GM19455 (cell line): ENCODE results near the gene DPP10.
"Not testable (repeated sequence)": the region's sequence is repeated elsewhere in the genome, so short reads cannot be mapped to it uniquely, and the experiment has no call there.

ENCODE experiments used
- ATAC-seq: cut with Tn5 transposase; IDR thresholded peaks from one replicate; pipeline ENCODE4 v1.9.1; 2021; ENCODE audit not compliant: unreplicated experiment

The DPP10 gene

GRCh38 chr2:115389898-115390565 is 947.6 kb downstream of the DPP10 start:
- no peak for ATAC-seq

GRCh38 chr2:115396579-115396978 is 954.1 kb downstream of the DPP10 start:
- no peak for ATAC-seq

DNA sequence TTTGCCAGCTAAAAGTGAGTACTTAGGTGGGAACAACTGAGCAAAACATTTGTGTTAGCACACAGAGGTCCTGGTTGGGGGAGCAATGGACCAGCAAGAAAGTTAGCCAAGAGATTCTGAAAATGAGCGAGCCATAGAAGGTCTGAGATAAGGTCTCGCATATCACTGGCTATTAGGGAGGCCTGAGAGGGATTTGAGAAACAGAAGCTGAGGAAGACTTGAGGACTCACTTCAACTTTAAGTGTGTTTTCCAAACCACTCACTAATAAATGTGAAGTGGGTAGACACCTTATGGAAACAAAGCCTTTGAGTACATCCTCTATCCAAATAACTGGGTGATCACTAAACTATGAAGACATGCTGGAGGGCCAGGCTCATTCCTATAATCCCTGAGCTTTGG is 958.5 kb downstream of the DPP10 start:
- no peak for ATAC-seq

DNA sequence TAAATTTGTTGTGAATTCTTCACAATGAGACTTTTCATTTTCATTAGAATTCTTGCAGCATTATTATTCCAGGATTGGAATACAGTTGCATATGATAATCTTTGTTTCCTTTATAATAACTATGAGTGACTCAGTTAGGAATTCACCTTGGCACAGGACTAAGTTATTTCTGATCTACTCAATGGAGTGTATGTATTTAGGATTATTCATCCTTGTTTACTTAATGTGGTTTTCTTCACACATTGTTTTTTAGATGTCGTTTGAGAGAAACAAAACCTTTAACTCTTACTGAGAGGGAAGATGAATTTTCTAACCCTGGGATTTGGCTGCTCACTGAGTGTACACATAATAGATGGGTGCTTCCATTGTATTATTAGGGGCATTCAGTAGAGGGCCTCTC is 970.1 kb downstream of the DPP10 start:
- no peak for ATAC-seq

DNA sequence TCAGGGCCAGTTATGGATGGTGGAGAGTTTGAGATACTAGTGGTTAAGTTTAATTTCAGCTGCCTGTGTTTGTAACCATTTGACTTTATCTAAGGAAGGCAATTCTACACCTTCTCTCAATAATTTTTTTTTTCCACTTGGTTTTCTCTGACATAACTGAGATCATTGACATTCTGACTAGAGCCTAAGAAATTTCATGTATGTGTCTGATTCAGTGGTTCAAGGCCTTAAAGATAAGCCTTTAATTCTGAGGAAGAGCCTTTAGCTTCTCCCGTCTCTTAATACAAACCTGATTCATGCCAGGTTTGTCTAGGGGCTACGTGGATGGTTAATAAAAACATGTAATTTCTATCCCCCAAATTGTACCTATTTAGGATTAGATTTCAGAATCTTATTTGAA is 971.4 kb downstream of the DPP10 start:
- ATAC-seq = no peak

DNA sequence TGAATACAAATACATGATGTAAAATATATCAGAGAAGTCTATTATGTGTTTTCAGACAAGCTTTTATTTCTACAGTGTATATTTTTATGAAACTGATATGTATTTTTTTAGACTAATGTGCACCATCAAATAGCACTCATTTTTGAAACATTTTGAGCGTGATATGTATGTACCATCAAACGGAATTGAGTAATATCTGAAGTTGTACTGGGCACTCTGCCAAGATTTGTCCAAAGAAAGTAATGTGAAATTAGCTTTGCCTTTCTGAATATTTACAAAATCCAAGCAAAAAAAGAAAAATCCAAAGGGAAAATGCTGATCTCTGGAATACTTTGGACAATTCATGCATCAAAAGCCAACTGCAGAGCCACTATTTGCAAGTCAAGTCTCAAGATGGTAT is 972.0 kb downstream of the DPP10 start:
- ATAC-seq = no peak

- no peak for ATAC-seq
Observed at GRCh38 chr2:115422004-115422634, 979.7 kb downstream of the DPP10 start.

GRCh38 chr2:115427436-115427835 is 985.0 kb downstream of the DPP10 start:
- no peak for ATAC-seq

DNA sequence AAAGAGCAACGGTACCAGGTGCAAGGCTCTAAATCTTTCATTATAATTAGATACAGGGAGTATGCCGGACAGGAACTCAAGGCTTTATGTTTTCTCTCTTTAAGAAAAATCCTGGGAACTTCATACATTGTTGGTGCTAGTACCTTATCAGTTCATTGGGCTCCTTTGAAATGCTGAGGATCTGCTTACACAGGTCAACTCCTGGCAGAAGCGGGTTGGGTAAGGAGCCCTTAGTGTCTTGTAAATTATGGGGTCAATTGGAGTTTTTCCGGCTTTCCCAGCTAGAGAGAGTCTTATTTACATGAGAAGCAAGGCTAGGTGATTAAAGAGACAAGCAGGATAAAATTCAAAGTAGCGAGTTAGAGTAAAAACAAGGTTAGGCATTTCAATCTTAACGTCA is 998.3 kb downstream of the DPP10 start:
- not testable (repeated sequence) for ATAC-seq

DNA sequence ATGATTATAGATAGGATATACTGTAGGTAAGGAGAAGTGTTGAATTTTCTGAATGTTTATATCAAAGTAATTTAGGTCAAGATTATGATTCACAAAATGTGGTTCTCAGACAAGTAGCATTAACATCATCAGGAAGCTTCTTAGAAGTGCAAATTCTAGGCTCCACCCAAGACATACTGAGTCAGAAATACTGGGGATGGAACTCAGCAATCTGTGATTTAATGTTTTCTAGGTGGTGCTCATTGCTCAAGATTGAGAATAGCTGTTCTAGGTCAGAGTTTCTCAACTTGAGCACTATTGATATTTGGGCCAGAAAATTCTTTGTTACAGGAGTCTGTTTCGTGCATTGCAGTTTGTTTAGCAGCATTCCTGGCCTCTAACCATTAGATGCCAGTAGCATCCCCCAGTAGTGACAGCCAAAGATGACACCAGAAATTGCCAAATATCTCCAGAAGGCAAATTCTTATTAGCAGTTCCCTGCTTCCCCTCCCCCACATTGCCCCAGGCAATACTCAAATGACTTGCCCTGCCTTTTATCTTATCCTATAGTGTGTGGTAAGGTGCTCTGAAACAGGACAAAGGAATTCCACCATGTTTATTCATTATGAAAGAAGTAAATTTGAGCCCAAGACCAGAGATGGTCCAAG is 1001.2 kb downstream of the DPP10 start:
- no peak for ATAC-seq

DNA sequence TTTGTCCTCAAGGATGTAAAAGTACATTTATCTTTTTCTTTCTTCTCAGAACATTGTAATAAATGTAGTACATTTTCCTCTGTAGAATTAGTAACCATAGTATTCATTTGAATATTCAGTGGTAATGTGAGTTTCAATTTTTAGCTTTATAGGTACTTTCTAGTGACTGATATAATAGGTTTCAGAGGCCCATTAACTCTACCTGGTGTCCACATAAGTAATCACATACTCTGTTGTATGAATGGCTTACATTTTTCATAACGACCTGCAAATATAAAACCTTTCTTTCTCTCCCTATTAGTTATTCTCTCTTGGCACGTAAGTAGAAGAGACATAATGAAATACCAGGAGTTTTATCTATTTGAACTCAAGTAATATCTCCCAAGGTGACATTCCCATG is 1017.6 kb downstream of the DPP10 start:
- no peak for ATAC-seq

GRCh38 chr2:115480741-115481140 is 1038.3 kb downstream of the DPP10 start:
- ATAC-seq = no peak

DNA sequence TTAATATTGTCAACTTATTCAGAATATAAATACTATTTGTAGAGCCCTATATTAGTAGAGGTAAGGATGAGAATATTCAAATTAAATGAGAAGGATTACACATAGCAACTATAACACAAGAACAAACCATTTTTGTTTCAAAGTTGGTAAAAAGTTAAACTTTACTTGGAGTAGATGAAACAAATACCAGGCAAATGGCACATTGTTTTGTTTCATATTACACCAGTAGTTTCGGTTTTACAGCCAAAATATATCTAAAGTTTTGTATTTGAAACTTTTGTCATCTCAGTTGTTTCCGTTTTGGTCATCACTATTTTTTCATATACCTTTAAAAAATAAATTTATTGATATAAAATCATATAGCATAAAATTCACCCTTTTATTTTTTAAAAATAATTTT is 1039.4 kb downstream of the DPP10 start:
- no peak for ATAC-seq

GRCh38 chr2:115483666-115484065 is 1041.2 kb downstream of the DPP10 start:
- no peak for ATAC-seq

DNA sequence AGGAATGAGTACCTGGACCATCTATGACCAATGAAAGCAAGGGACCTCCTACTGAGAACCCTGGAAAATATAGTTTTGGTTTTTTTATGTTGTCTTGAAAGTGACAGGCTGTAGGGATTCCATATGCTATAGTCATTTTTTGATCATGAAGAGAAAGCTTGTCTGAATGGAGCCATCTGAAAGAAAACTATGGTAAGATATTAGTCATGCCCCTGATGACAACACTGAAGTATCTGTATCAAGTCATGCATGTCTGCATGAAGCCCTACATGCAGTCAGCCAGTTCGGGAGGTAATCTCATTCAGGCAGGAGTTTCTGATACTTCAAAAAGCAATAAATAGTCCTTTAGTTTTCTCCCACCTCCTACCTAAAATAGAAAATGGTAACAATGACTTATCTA is 1042.0 kb downstream of the DPP10 start:
- ATAC-seq = no peak

DNA sequence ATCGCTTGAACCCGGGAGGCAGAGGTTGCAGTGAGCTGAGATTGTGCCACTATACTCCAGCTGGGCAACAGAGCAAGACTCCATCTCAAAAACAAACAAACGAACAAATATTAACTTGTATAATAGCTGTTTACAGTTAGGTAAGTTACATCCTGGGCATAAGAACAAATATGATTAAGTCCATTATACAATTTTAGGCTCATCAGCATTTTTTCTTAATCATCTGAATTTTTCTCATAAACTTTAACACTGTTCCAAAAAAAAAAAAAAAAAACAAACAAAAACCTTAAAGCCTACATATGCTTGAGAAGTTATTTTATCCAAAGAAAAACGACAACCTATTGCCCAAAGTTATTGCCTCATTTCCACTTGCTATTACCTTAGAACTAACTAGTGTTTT is 1042.5 kb downstream of the DPP10 start:
- ATAC-seq = no peak

GRCh38 chr2:115491186-115491793 is 1048.8 kb downstream of the DPP10 start:
- ATAC-seq = no peak

- ATAC-seq = no peak
Observed at GRCh38 chr2:115505331-115505730, 1062.9 kb downstream of the DPP10 start.

DNA sequence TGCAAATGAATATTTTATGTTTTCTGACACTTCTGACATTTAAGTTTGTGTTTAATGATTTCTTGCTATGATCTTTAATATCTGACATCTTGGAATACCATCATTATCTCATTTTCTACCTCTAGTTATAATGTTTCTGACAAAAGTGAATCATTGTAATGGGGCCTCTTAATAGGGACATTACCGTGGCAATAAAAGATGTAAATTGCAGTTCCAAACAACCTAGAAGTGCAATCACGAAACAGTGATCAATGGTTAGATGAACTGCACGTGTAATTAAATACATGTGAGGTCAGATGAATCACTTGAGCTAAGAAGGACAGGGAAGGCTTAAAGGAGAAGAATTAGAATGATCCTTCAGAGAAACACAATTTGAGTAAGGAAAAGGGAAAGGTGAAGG is 1078.3 kb downstream of the DPP10 start:
- ATAC-seq = no peak

DNA sequence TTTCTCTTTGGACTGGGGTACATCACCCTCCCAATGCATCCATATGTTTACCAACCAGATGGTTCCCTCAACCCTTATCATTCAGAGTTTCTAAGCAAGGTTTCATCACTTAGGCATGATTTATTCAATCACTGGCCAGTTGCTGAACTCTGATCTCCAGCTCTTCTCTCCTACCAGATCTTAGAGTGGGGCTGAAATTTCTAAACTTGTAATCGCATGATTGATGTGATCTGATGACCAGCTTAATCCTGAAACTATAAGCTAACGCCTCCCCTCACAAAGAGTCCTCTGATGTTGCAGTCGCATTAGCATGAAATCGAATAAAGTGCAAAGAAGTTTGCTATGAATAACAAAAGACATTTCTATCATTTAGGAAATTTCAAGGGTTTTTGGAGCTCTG is 1082.0 kb downstream of the DPP10 start:
- no peak for ATAC-seq

DNA sequence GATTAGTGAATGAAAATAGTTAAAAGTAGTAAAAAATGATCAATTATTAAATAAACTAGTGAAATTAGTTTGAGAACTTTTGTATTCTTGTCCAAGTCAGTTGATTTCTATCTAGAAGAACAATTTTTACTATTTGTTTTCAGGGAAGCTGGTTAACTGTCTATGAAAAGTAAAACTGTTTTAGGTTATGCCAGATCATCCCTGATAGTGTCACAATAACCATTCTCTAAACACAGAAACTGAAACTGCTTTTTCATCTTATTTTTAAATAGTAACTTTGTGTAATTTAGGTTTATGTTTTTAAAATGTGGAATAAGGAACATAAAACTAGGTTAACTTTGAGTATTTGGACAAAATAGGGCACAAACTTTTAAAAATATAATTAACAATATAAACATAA is 1087.2 kb downstream of the DPP10 start:
- no peak for ATAC-seq

GRCh38 chr2:115533081-115533480 is 1090.6 kb downstream of the DPP10 start:
- ATAC-seq = no peak
